Skeletal muscle cell (primary cell): ENCODE data around the gene CLEC9A.
"Not testable (repeated sequence)": the region's sequence is repeated elsewhere in the genome, so short reads cannot be mapped to it uniquely, and the experiment has no call there.

ENCODE experiments used
- DNase-seq: peaks from one replicate; pipeline ENCODE4 v3.0.0-alpha.2; 2010; ENCODE audit warnings: low read depth
- H3K4me3 ChIP-seq: 2 replicates; pipeline ENCODE4 v1.5.1; 2011; ENCODE audit warnings: low read depth, mild to moderate bottlenecking, control low read depth, low read length, moderate library complexity

The CLEC9A gene

GRCh38 chr12:10030446-10030845, at the start of gene CLEC9A:
Gene CLEC9A (plus strand): TSS chr12:10030682. CDS start chr12:10052688, 22,006 bp downstream.
- no peak for DNase-seq
- H3K4me3 ChIP-seq, result no peak within 1 kb of the TSS

GRCh38 chr12:9991876-9992275, 38.6 kb upstream of the CLEC9A start:
- H3K4me3 ChIP-seq, result no peak overlapping the region
- no peak for DNase-seq

- H3K4me3 ChIP-seq, result no peak overlapping the region
- DNase-seq, result no peak
Observed at GRCh38 chr12:9992296-9992695, 38.2 kb upstream of the CLEC9A start.

- DNase-seq, result no peak
Observed at GRCh38 chr12:9999016-9999415, 31.5 kb upstream of the CLEC9A start, which contains the start of gene CLEC1B. Gene CLEC1B (minus strand): TSS chr12:9999121. CDS start chr12:9999100, 21 bp downstream.

GRCh38 chr12:10001171-10001776, 29.2 kb upstream of the CLEC9A start:
- DNase-seq, result no peak
- H3K4me3 ChIP-seq, result no peak overlapping the region

More at GRCh38 chr12:9999016-9999415, 31.5 kb upstream of the CLEC9A start, which contains the start of gene CLEC1B:
- no peak within 1 kb of the TSS for H3K4me3 ChIP-seq

GRCh38 chr12:10012630-10013330, 17.7 kb upstream of the CLEC9A start:
- DNase-seq, result no peak
- H3K4me3 ChIP-seq, result no peak overlapping the region

- DNase-seq, result no peak
- no peak overlapping the region for H3K4me3 ChIP-seq
Observed at GRCh38 chr12:10015450-10015849, 15.0 kb upstream of the CLEC9A start.

GRCh38 chr12:10016881-10017280, 13.6 kb upstream of the CLEC9A start:
- DNase-seq, result peak; percentile 4
- H3K4me3 ChIP-seq, result no peak overlapping the region

- H3K4me3 ChIP-seq, result no peak overlapping the region
- no peak for DNase-seq
Observed at GRCh38 chr12:10018386-10018785, 12.1 kb upstream of the CLEC9A start.

- no peak for DNase-seq
- no peak overlapping the region for H3K4me3 ChIP-seq
Observed at GRCh38 chr12:10021342-10021741, 9.1 kb upstream of the CLEC9A start.

- DNase-seq, result no peak
- no peak overlapping the region for H3K4me3 ChIP-seq
Observed at GRCh38 chr12:10025236-10025635, 5.2 kb upstream of the CLEC9A start.

- not testable (repeated sequence) for DNase-seq, H3K4me3 ChIP-seq
Observed at GRCh38 chr12:10026666-10027065, 3.8 kb upstream of the CLEC9A start.

- H3K4me3 ChIP-seq, result no peak overlapping the region
- no peak for DNase-seq
Observed at GRCh38 chr12:10027311-10027710, 3.2 kb upstream of the CLEC9A start.

GRCh38 chr12:10027721-10028120, 2.8 kb upstream of the CLEC9A start:
- peak; percentile 4 for DNase-seq
- no peak overlapping the region for H3K4me3 ChIP-seq

GRCh38 chr12:10031321-10031720, 839 bp downstream of the CLEC9A start:
- DNase-seq, result no peak
- no peak overlapping the region for H3K4me3 ChIP-seq

- DNase-seq, result peak; percentile 45
- no peak overlapping the region for H3K4me3 ChIP-seq
Observed at GRCh38 chr12:10031771-10032175, 1.3 kb downstream of the CLEC9A start.

- no peak overlapping the region for H3K4me3 ChIP-seq
- no peak for DNase-seq
Observed at GRCh38 chr12:10033783-10034545, 3.5 kb downstream of the CLEC9A start.

GRCh38 chr12:10042167-10042566, 11.7 kb downstream of the CLEC9A start:
- no peak for DNase-seq
- no peak overlapping the region for H3K4me3 ChIP-seq

- no peak for DNase-seq
- H3K4me3 ChIP-seq, result no peak overlapping the region
Observed at GRCh38 chr12:10048526-10048925, 18.0 kb downstream of the CLEC9A start.

GRCh38 chr12:10052193-10052913, 21.9 kb downstream of the CLEC9A start:
- no peak overlapping the region for H3K4me3 ChIP-seq
- no peak for DNase-seq
